OCI-LY3 (cell line): ENCODE measurements around the gene ANKH.

Experiments used
- H2AFZ ChIP-seq: fragments of 200-600, 300-600 bp; shearing (Covaris generic); 2 replicates; pipeline ENCODE4 v1.6.0; 2014; ENCODE audit warnings: antibody characterized with exemption, low read depth, low read length
- H3K27ac ChIP-seq: fragments of 200-600, 300-600 bp; sonication (generic); 2 replicates; pipeline ENCODE4 v1.5.1; 2014; ENCODE audit warnings: mild to moderate bottlenecking, low read length, moderate library complexity, mixed read lengths
- H3K27me3 ChIP-seq: fragments of 200-600, 300-600 bp; sonication (generic); 2 replicates; pipeline ENCODE4 v1.6.1; 2014; ENCODE audit warnings: low read depth, low read length, mixed read lengths
- H3K36me3 ChIP-seq: fragments of 200-600, 300-600 bp; sonication (generic); replicated peaks from 2 replicates; pipeline ENCODE3; 2014; ENCODE audit warnings: low read depth, low read length, mixed read lengths
- H3K4me1 ChIP-seq: fragments of 300-600, 200-600 bp; sonication (generic); 2 replicates; pipeline ENCODE4 v1.6.1; 2014; ENCODE audit warnings: low read length, mixed read lengths
- H3K4me2 ChIP-seq: fragments of 200-600, 300-600 bp; sonication (generic); 2 replicates; pipeline ENCODE4 v1.6.1; 2014; ENCODE audit warnings: low read length, mixed read lengths
- H3K4me3 ChIP-seq: fragments of 300-600, 200-600 bp; sonication (generic); 2 replicates; pipeline ENCODE4 v1.5.1; 2014; ENCODE audit warnings: antibody characterized with exemption, mild to moderate bottlenecking, low read length, moderate library complexity
- H3K79me2 ChIP-seq: fragments of 300-600, 200-600 bp; shearing (Covaris generic); 2 replicates; pipeline ENCODE4 v1.6.1; 2014; ENCODE audit warnings: mild to moderate bottlenecking, low read length, mixed read lengths
- H3K9ac ChIP-seq: fragments of 300-600, 200-600 bp; shearing (Covaris generic); 2 replicates; pipeline ENCODE4 v1.6.0; 2014; ENCODE audit warnings: mild to moderate bottlenecking, low read length, moderate library complexity
- H3K9me3 ChIP-seq: fragments of 200-600, 300-600 bp; shearing (Covaris generic); 2 replicates; pipeline ENCODE4 v1.6.1; 2014; ENCODE audit warnings: low read length, mixed read lengths; ENCODE audit not compliant: insufficient read depth
- H4K20me1 ChIP-seq: fragments of 200-600, 300-600 bp; sonication (generic); 2 replicates; pipeline ENCODE4 v1.6.1; 2016; ENCODE audit warnings: low read length, mixed read lengths; ENCODE audit not compliant: insufficient read depth
- CTCF ChIP-seq: fragments of 200-600, 300-600 bp; sonication (generic); IDR thresholded peaks from 2 replicates; pipeline ENCODE4 v1.5.1; 2014; ENCODE audit warnings: antibody characterized with exemption, low read length, low read depth
- EZH2phosphoT487 ChIP-seq: fragments of 200-600 bp; shearing (Covaris generic); IDR thresholded peaks from 2 replicates; pipeline ENCODE4 v1.6.1; 2018; ENCODE audit warnings: antibody characterized with exemption, mixed run types, low read depth

Gene ANKH

GRCh38 chr5:14712666-14713065 lies 158.9 kb downstream of the ANKH start:
- TF ChIP-seq EZH2phosphoT487 (no peak), CTCF (no peak)
- Histone ChIP-seq H4K20me1 (no peaks in the 10 kb centered on the region), H3K27ac (no peak overlapping the region), H3K4me2 (no peak overlapping the region), H3K79me2 (no peaks in the 10 kb centered on the region), H3K4me3 (no peak overlapping the region), H3K9ac (no peak overlapping the region), H3K9me3 (no peaks in the 10 kb centered on the region), H3K27me3 (no peaks in the 10 kb centered on the region), H3K36me3 (no peaks in the 10 kb centered on the region), H3K4me1 (no peaks in the 10 kb centered on the region), H2AFZ (no peak overlapping the region)

GRCh38 chr5:14712131-14712530 lies 159.4 kb downstream of the ANKH start:
- H3K79me2 ChIP-seq: no peaks in the 10 kb centered on the region
- H3K27me3 ChIP-seq: no peaks in the 10 kb centered on the region
- no peak overlapping the region for H3K4me2 ChIP-seq
- H3K9ac ChIP-seq: no peak overlapping the region
- H3K4me1 ChIP-seq: no peaks in the 10 kb centered on the region
- no peak overlapping the region for H3K27ac ChIP-seq
- H3K9me3 ChIP-seq: no peaks in the 10 kb centered on the region
- no peaks in the 10 kb centered on the region for H4K20me1 ChIP-seq
- no peaks in the 10 kb centered on the region for H3K36me3 ChIP-seq
- TF ChIP-seq CTCF (no peak), EZH2phosphoT487 (no peak)
- no peak overlapping the region for H2AFZ ChIP-seq
- H3K4me3 ChIP-seq: no peak overlapping the region

- Histone ChIP-seq H3K9ac (no peak overlapping the region), H3K36me3 (peaks cover under 1% of the 10 kb centered on the region), H3K27me3 (no peaks in the 10 kb centered on the region), H3K9me3 (no peaks in the 10 kb centered on the region), H4K20me1 (no peaks in the 10 kb centered on the region), H3K79me2 (no peaks in the 10 kb centered on the region), H3K4me1 (peaks cover 12% of the 10 kb centered on the region), H2AFZ (no peak overlapping the region), H3K4me2 (no peak overlapping the region), H3K4me3 (no peak overlapping the region), H3K27ac (no peak overlapping the region)
- TF ChIP-seq EZH2phosphoT487 (no peak), CTCF (no peak)
Measured at GRCh38 chr5:14710313-14710994, 161.1 kb downstream of the ANKH start.

GRCh38 chr5:14708551-14708950 lies 163.0 kb downstream of the ANKH start:
- peaks cover 4% of the 10 kb centered on the region for H3K36me3 ChIP-seq
- H3K4me3 ChIP-seq: no peak overlapping the region
- no peaks in the 10 kb centered on the region for H3K9me3 ChIP-seq
- H3K27ac ChIP-seq: no peak overlapping the region
- no peak overlapping the region for H2AFZ ChIP-seq
- H3K9ac ChIP-seq: no peak overlapping the region
- peaks cover 12% of the 10 kb centered on the region for H3K4me1 ChIP-seq
- H4K20me1 ChIP-seq: no peaks in the 10 kb centered on the region
- no peaks in the 10 kb centered on the region for H3K27me3 ChIP-seq
- TF ChIP-seq EZH2phosphoT487 (no peak), CTCF (no peak)
- no peak overlapping the region for H3K4me2 ChIP-seq
- no peaks in the 10 kb centered on the region for H3K79me2 ChIP-seq
